Fibroblast of lung (primary cell): ENCODE results near the gene S100A2. TPM values are rescaled to one million over a fixed set of nuclear protein-coding genes. Genes with fewer than 3 reads are reported as not detected.

Experiments
- DNase-seq, 2 donors: peaks; one replicate each; pipeline versions ENCODE4 v3.0.0 to v3.0.0-alpha.2; 2010; ENCODE audit warnings: low read depth in 2 of 2
- H2AFZ ChIP-seq: 2 replicates; pipeline ENCODE4 v1.5.1; 2012; ENCODE audit warnings: low read length, control low read depth, inconsistent platforms
- H3K27ac ChIP-seq: 2 replicates; pipeline ENCODE4 v1.5.1; 2011; ENCODE audit warnings: low read length, control low read depth; ENCODE audit not compliant: insufficient read depth
- H3K27me3 ChIP-seq: 2 replicates; pipeline ENCODE4 v1.5.1; 2011; ENCODE audit warnings: mild to moderate bottlenecking, low read length; ENCODE audit not compliant: control insufficient read depth, insufficient read depth
- H3K36me3 ChIP-seq: 2 replicates; pipeline ENCODE4 v1.5.1; 2011; ENCODE audit warnings: low read length; ENCODE audit not compliant: control insufficient read depth, insufficient read depth
- H3K4me1 ChIP-seq: 2 replicates; pipeline ENCODE4 v1.5.1; 2011; ENCODE audit warnings: low read length; ENCODE audit not compliant: control insufficient read depth, insufficient read depth; ENCODE audit errors: extremely low read depth
- H3K4me2 ChIP-seq: 2 replicates; pipeline ENCODE4 v1.5.1; 2011; ENCODE audit warnings: low read length, control low read depth; ENCODE audit not compliant: insufficient read depth; ENCODE audit errors: extremely low read depth
- H3K4me3 ChIP-seq, 4 experiments: fragments of 200-600 bp in 1 of 4; sonication (generic) in 1 of 4; replicated peaks in 1 of 4; 2 replicates each; pipeline ENCODE4 v1.5.1; 2011 to 2016; ENCODE audit warnings: low read length in 4 of 4, low read depth in 3 of 4, mild to moderate bottlenecking in 3 of 4, control low read depth in 2 of 4, inconsistent platforms in 1 of 4, mixed read lengths in 1 of 4; ENCODE audit not compliant: insufficient read depth in 1 of 4; ENCODE audit errors: control extremely low read depth in 1 of 4
- H3K79me2 ChIP-seq: 2 replicates; pipeline ENCODE4 v1.5.1; 2012; ENCODE audit warnings: mild to moderate bottlenecking, low read length, inconsistent platforms; ENCODE audit not compliant: control insufficient read depth, insufficient read depth
- H3K9ac ChIP-seq: 2 replicates; pipeline ENCODE4 v1.5.1; 2011; ENCODE audit warnings: mild to moderate bottlenecking, low read length, control low read depth; ENCODE audit not compliant: insufficient read depth
- H3K9me3 ChIP-seq: 2 replicates; pipeline ENCODE4 v1.5.1; 2012; ENCODE audit warnings: low read depth, low read length; ENCODE audit not compliant: control insufficient read depth, insufficient read depth
- H4K20me1 ChIP-seq: 2 replicates; pipeline ENCODE4 v1.5.1; 2011; ENCODE audit warnings: low read length; ENCODE audit not compliant: control insufficient read depth, insufficient read depth; ENCODE audit errors: extremely low read depth
- EZH2 ChIP-seq: IDR thresholded peaks from 2 replicates; pipeline ENCODE4 v1.5.1; 2012; ENCODE audit warnings: low read length, control low read depth, mild to moderate bottlenecking; ENCODE audit errors: missing control alignments
- polyA plus RNA-seq, 2 donors: library from polyadenylated mRNA; depleted of rRNA in 1 of 2; stranded (reverse) in 1 of 2; unstranded in 1 of 2; fragments of >200 nt; gene quantifications; 2 replicates each; pipeline ENCODE4 v1.2.1, GENCODE V29; 2011 to 2012; ENCODE audit warnings: missing spikeins in 1 of 2
- total RNA-seq: library from RNA; depleted of rRNA; stranded (reverse); fragments of >200 nt; gene quantifications from 2 replicates; pipeline ENCODE4 v1.2.1, GENCODE V29; 2014
- TF ChIP-seq, protein P1 (sequence below), 2 donors: IDR thresholded peaks in 1 of 2; conservative IDR thresholded peaks in 1 of 2; 1 replicate in 1 of 2; 2 replicates in 1 of 2; pipeline ENCODE4 v1.5.1; 2011 to 2012; ENCODE audit warnings: low read length in 2 of 2, control low read depth in 1 of 2, inconsistent platforms in 1 of 2, low read depth in 1 of 2, mild to moderate bottlenecking in 1 of 2

S100A2 gene
- total and polyA plus RNA-seq, 2 donors (not counting 1 experiment from before 2014, with no cell fraction given) = 3.6 to 4.8 TPM

DNA sequence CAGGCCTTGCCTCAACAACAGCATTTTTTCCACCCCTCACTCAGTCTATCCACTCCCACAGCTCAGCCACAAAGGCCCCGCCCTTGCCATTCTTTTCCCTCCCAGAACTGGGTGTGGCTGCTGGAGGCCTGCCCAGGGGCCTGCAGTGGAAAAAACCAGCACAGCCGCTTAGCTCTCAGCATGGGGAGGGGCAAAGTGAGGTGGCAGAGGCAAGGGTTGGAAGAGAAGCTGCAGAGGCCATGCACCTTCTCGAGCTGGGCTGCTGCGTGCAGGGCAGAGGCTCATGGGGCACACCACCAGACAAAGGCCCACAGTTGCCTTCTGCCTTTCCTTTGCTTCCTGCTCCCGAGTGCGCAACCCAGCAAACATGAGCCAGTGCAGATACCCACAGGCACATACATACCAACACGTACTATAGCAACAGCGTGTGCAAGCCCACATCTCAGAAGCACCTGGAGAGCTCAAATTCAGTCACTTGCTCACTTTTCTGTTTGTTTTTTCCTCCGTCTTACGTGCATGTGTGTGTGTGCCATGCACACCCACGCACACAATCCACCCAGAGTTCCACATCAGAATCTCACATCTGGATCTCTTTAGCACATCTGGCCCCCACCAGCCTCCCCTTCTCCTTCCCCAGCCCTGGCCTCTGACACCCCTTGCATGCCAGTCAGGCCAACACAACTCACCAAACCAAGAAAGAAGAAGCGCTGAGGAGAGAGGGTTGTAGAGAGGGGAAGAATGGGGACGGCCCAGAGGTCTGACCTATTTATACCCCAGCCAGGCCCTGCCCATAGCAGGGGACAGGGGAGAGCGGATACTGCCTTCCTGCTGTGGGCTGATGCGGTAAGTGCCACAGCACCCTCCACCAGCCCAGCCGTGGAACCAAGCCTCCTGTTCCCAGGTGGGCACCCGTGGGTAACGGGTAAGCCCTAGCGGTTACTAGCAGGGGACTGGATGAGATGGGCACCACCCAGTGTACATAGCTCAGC lies 20.3 kb downstream of the S100A2 start, which contains the start of gene S100A4:
S100A4 (minus strand) TSS at position 740 of the 989 bp plus-strand sequence. CDS start 1,012 bp downstream, outside the sequence.
- H3K9me3 ChIP-seq = no peaks in the 10 kb centered on the region
- peak; percentile 94 for DNase-seq
- peaks cover 8% of the 10 kb centered on the region for H3K79me2 ChIP-seq
- TF ChIP-seq, protein P1, sequence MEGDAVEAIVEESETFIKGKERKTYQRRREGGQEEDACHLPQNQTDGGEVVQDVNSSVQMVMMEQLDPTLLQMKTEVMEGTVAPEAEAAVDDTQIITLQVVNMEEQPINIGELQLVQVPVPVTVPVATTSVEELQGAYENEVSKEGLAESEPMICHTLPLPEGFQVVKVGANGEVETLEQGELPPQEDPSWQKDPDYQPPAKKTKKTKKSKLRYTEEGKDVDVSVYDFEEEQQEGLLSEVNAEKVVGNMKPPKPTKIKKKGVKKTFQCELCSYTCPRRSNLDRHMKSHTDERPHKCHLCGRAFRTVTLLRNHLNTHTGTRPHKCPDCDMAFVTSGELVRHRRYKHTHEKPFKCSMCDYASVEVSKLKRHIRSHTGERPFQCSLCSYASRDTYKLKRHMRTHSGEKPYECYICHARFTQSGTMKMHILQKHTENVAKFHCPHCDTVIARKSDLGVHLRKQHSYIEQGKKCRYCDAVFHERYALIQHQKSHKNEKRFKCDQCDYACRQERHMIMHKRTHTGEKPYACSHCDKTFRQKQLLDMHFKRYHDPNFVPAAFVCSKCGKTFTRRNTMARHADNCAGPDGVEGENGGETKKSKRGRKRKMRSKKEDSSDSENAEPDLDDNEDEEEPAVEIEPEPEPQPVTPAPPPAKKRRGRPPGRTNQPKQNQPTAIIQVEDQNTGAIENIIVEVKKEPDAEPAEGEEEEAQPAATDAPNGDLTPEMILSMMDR (conservative IDR thresholded peaks at IDR 0.05 in 1 of 2, IDR thresholded peaks at IDR 0.05 in 1 of 2; ENCODE audit: low read depth in 1 of 2, low read length in 2 of 2) = no peak
- TF ChIP-seq EZH2 = no peak
- H3K9ac ChIP-seq = peak within 1 kb of the TSS; percentile 47
- peak within 1 kb of the TSS in 3 of 4 experiments; percentile 34 to 71 (median 47) for H3K4me3 ChIP-seq
- peak within 1 kb of the TSS; percentile 77 for H3K4me2 ChIP-seq
- H2AFZ ChIP-seq = no peak within 1 kb of the TSS
- H4K20me1 ChIP-seq = no peaks in the 10 kb centered on the region
- H3K4me1 ChIP-seq = peaks cover 41% of the 10 kb centered on the region
- H3K27ac ChIP-seq = peak within 1 kb of the TSS; percentile 84
- no peaks in the 10 kb centered on the region for H3K36me3 ChIP-seq
- H3K27me3 ChIP-seq = no peaks in the 10 kb centered on the region

DNA sequence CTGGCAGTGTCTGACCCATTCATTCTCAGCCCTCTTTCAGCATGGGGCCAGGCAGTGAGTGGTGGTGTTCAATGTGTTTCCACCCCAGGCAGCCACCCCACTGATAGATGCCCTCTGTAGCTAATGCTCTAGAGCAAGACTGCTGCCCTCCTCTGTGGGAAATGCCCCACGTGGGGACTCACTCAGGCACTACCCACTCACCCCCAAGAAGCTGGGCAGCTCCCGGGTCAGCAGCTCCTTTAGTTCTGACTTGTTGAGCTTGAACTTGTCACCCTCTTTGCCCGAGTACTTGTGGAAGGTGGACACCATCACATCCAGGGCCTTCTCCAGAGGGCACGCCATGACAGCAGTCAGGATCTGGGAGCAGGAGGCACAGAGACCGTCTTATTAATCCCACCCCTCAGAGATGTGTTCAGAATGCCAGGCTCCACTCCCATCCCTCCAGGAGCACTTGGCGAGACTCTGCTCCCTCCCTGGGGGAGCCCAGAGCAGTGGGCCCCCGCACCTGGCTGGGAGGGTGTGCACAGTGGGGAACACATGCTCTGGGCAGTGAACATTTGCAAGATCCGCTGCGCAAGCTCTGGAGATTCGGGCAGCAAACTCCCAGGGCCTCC lies 21.1 kb downstream of the S100A2 start:
- peak overlapping the region; percentile 34 for H3K9ac ChIP-seq
- peak overlapping the region in 3 of 4 experiments; percentile 12 to 71 (median 46) for H3K4me3 ChIP-seq
- H3K27ac ChIP-seq = peak overlapping the region; percentile 84
- TF ChIP-seq, protein P1 (conservative IDR thresholded peaks at IDR 0.05 in 1 of 2, IDR thresholded peaks at IDR 0.05 in 1 of 2; ENCODE audit: low read depth in 1 of 2, low read length in 2 of 2) = no peak
- H3K36me3 ChIP-seq = no peaks in the 10 kb centered on the region
- peaks cover 42% of the 10 kb centered on the region for H3K4me1 ChIP-seq
- H3K9me3 ChIP-seq = no peaks in the 10 kb centered on the region
- no peaks in the 10 kb centered on the region for H4K20me1 ChIP-seq
- peak overlapping the region; percentile 73 for H3K4me2 ChIP-seq
- H3K79me2 ChIP-seq = peaks cover 8% of the 10 kb centered on the region
- no peaks in the 10 kb centered on the region for H3K27me3 ChIP-seq
- no peak for DNase-seq
- no peak overlapping the region for H2AFZ ChIP-seq

DNA sequence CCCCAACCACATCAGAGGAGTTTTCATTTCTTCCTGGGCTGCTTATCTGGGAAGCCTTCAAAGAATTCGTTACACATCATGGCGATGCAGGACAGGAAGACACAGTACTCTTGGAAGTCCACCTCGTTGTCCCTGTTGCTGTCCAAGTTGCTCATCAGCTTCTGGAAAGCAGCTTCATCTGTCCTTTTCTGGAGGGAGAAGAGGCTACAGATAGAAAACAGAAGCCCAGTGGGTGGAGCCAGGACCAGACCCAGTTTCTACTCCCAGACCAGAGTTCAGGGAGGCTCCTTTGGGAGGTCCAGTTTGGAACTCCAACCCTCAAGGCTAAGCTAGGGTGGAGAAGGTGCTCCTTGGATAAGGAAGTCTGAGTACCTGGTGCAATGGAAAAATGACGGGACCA lies 21.9 kb downstream of the S100A2 start:
- Histone ChIP-seq H3K9ac (no peak overlapping the region), H3K36me3 (no peaks in the 10 kb centered on the region), H3K27ac (no peak overlapping the region), H3K79me2 (peaks cover 8% of the 10 kb centered on the region), H3K4me2 (no peak overlapping the region), H3K9me3 (no peaks in the 10 kb centered on the region), H2AFZ (no peak overlapping the region), H4K20me1 (no peaks in the 10 kb centered on the region), H3K27me3 (no peaks in the 10 kb centered on the region), H3K4me1 (peaks cover 37% of the 10 kb centered on the region), H3K4me3 (peak overlapping the region in 1 of 4 experiments; percentile 71)
- no peak for DNase-seq
- TF ChIP-seq, protein P1 (conservative IDR thresholded peaks at IDR 0.05 in 1 of 2, IDR thresholded peaks at IDR 0.05 in 1 of 2; ENCODE audit: low read depth in 1 of 2, low read length in 2 of 2) = no peak
- no peak for TF ChIP-seq EZH2
